ENCODE results near the gene SIAH2.

SIAH2 gene

DNA sequence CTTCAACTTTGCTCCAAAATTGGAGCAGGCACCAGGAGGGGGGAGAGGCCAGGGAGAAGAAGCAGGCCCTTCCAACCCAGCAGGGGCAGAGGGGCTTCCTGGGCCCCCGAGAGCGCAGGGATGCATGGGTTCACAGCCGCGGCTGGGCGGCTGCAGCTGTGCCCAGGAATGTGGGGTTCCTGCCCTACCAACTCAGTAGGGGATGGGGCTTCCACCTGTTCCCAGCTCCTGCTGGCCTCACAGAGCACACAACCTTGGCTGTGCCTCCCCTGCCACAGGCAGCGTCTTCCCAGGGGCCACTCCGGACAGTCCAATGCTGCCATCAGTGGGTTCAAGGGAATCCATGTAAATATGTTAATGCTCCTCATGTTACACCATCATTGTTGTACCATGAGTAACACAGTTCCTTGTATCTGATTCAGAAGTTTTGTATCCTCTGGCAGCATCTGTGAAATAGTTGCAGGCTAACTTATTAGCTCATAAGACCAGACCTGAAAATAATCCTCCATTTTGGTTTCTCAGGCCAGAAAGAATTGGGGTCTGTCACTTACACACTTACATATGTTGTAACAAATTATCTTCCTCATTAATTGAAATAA lies 12.1 kb upstream of the SIAH2 start:
- peaks cover 9% of the 10 kb centered on the region for H3K9me3 ChIP-seq (ENCODE audit: insufficient read depth, low read depth, low read length)
- no peak overlapping the region for H2BK5ac ChIP-seq (ENCODE audit: low read depth, low read length, poor library complexity)
- H2AK5ac ChIP-seq (ENCODE audit: low read length), result no peak overlapping the region
- H3K23ac ChIP-seq (ENCODE audit: low read length), result no peak overlapping the region
- H3K4me1 ChIP-seq (ENCODE audit: control insufficient read depth in 1 of 2, insufficient read depth in 2 of 2, low read length in 2 of 2), result no peaks in the 10 kb centered on the region
- H3K9ac ChIP-seq (ENCODE audit: low read length), result no peak overlapping the region
- no peak overlapping the region for H3K27ac ChIP-seq (ENCODE audit: low read depth, low read length)
- H3K79me1 ChIP-seq (ENCODE audit: low read length), result no peaks in the 10 kb centered on the region
- H3K4ac ChIP-seq (ENCODE audit: low read depth, low read length), result no peak overlapping the region
- no peak overlapping the region for H3K14ac ChIP-seq (ENCODE audit: low read length)
- no peaks in the 10 kb centered on the region for H3K36me3 ChIP-seq (ENCODE audit: control insufficient read depth in 1 of 2, insufficient read depth in 2 of 2, low read length in 2 of 2)
- no peaks in the 10 kb centered on the region for H3K79me2 ChIP-seq (ENCODE audit: control insufficient read depth, insufficient read depth, low read length, poor library complexity)
- no peak overlapping the region for H2BK12ac ChIP-seq (ENCODE audit: low read length)
- DNase-seq, result peak in 1 of 2 donors; percentile 58
- no peak overlapping the region for H3K18ac ChIP-seq (ENCODE audit: low read length)
- no peak overlapping the region for H3K4me3 ChIP-seq (ENCODE audit: low read depth, low read length)
- no peak overlapping the region for H4K8ac ChIP-seq (ENCODE audit: low read depth, low read length)
- H2BK120ac ChIP-seq (ENCODE audit: insufficient read depth, low read length, poor library complexity), result no peak overlapping the region
- H4K12ac ChIP-seq (ENCODE audit: low read depth, low read length), result no peak overlapping the region
- H3K4me2 ChIP-seq (ENCODE audit: low read length), result no peak overlapping the region
- H2AFZ ChIP-seq (ENCODE audit: insufficient read depth, low read length, poor library complexity), result no peak overlapping the region
- WGBS (ENCODE audit: extremely low coverage, insufficient coverage, insufficient read length), result no CpG with 5 or more reads among the region's 7 CpGs
- no peak overlapping the region for H4K91ac ChIP-seq (ENCODE audit: low read depth, low read length)
- H3K27me3 ChIP-seq (ENCODE audit: insufficient read depth, low read length), result no peaks in the 10 kb centered on the region

DNA sequence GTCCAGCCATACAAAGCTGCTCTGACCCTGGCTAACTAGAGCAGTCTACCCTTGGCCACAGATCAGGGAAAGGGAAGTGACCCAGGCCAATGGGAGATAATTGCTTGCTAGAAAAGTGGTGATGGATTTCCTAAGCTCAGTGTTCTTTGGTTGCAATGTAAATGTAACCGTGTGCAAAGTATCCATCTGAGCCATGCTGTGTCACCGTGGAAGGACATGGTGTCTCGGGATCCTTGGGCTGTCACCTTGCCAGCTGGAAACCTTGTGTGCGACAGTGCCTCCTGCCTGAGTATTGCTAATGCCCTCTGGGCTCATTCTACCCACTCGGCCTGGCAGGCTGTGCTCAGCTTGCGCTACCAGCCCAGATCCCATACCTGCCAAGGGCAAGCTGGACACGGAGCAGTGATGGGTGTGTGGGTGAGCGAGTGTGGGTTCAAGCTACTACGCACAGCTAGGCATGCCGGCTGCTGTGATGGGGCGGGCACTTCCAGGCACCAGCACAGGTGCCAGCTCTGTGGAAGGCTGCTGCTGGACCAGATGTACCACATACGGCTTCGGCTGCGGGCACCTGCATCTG lies 10.7 kb upstream of the SIAH2 start:
- Histone ChIP-seq H2AK5ac (ENCODE audit: low read length) (no peak overlapping the region), H2BK12ac (ENCODE audit: low read length) (no peak overlapping the region), H3K4me1 (ENCODE audit: control insufficient read depth in 1 of 2, insufficient read depth in 2 of 2, low read length in 2 of 2) (no peaks in the 10 kb centered on the region), H4K8ac (ENCODE audit: low read depth, low read length) (no peak overlapping the region), H3K4me2 (ENCODE audit: low read length) (no peak overlapping the region), H3K9me3 (ENCODE audit: insufficient read depth, low read depth, low read length) (peaks cover 9% of the 10 kb centered on the region), H2AFZ (ENCODE audit: insufficient read depth, low read length, poor library complexity) (no peak overlapping the region), H3K27me3 (ENCODE audit: insufficient read depth, low read length) (no peaks in the 10 kb centered on the region), H3K9ac (ENCODE audit: low read length) (no peak overlapping the region), H3K14ac (ENCODE audit: low read length) (no peak overlapping the region), H3K18ac (ENCODE audit: low read length) (no peak overlapping the region), H4K91ac (ENCODE audit: low read depth, low read length) (no peak overlapping the region), H2BK5ac (ENCODE audit: low read depth, low read length, poor library complexity) (no peak overlapping the region), H2BK120ac (ENCODE audit: insufficient read depth, low read length, poor library complexity) (no peak overlapping the region), H3K79me1 (ENCODE audit: low read length) (no peaks in the 10 kb centered on the region), H3K23ac (ENCODE audit: low read length) (no peak overlapping the region), H4K12ac (ENCODE audit: low read depth, low read length) (no peak overlapping the region), H3K4me3 (ENCODE audit: low read depth, low read length) (no peak overlapping the region), H3K36me3 (ENCODE audit: control insufficient read depth in 1 of 2, insufficient read depth in 2 of 2, low read length in 2 of 2) (no peaks in the 10 kb centered on the region), H3K4ac (ENCODE audit: low read depth, low read length) (no peak overlapping the region), H3K27ac (ENCODE audit: low read depth, low read length) (no peak overlapping the region), H3K79me2 (ENCODE audit: control insufficient read depth, insufficient read depth, low read length, poor library complexity) (no peaks in the 10 kb centered on the region)
- no peak for DNase-seq
- WGBS (ENCODE audit: extremely low coverage, insufficient coverage, insufficient read length), result no CpG with 5 or more reads among the region's 14 CpGs

DNA sequence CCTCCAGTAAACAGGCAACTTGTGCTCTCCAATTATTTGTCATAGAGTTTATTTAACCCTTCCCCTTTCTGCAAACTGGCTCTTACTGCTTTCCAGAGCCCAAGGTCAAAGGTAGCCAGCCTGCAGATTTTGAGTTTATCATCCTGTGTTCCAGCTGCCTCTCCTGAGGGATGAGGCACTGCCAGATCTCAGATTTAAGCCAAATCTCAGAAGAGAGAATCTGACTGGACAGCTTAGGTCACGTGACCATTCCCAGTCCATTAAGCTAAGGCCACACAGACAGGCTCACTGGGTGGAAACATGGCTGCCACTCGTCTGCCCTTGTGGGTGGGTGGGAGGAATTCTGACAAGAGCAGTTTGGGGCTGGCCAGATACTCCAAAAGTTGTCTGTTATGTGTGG lies 8.6 kb upstream of the SIAH2 start:
- H3K4ac ChIP-seq (ENCODE audit: low read depth, low read length), result no peak overlapping the region
- H3K27me3 ChIP-seq (ENCODE audit: insufficient read depth, low read length), result no peaks in the 10 kb centered on the region
- H3K4me1 ChIP-seq (ENCODE audit: control insufficient read depth in 1 of 2, insufficient read depth in 2 of 2, low read length in 2 of 2), result no peaks in the 10 kb centered on the region
- H2AK5ac ChIP-seq (ENCODE audit: low read length), result no peak overlapping the region
- no peak overlapping the region for H3K27ac ChIP-seq (ENCODE audit: low read depth, low read length)
- H3K23ac ChIP-seq (ENCODE audit: low read length), result no peak overlapping the region
- no peaks in the 10 kb centered on the region for H3K36me3 ChIP-seq (ENCODE audit: control insufficient read depth in 1 of 2, insufficient read depth in 2 of 2, low read length in 2 of 2)
- H2BK12ac ChIP-seq (ENCODE audit: low read length), result no peak overlapping the region
- no peak overlapping the region for H4K8ac ChIP-seq (ENCODE audit: low read depth, low read length)
- DNase-seq, result no peak
- H2BK5ac ChIP-seq (ENCODE audit: low read depth, low read length, poor library complexity), result no peak overlapping the region
- H3K18ac ChIP-seq (ENCODE audit: low read length), result no peak overlapping the region
- H4K12ac ChIP-seq (ENCODE audit: low read depth, low read length), result no peak overlapping the region
- no peak overlapping the region for H3K4me2 ChIP-seq (ENCODE audit: low read length)
- H2BK120ac ChIP-seq (ENCODE audit: insufficient read depth, low read length, poor library complexity), result no peak overlapping the region
- H3K79me2 ChIP-seq (ENCODE audit: control insufficient read depth, insufficient read depth, low read length, poor library complexity), result no peaks in the 10 kb centered on the region
- H3K9me3 ChIP-seq (ENCODE audit: insufficient read depth, low read depth, low read length), result peaks cover 9% of the 10 kb centered on the region
- no CpG with 5 or more reads among the region's 2 CpGs for WGBS (ENCODE audit: extremely low coverage, insufficient coverage, insufficient read length)
- no peaks in the 10 kb centered on the region for H3K79me1 ChIP-seq (ENCODE audit: low read length)
- no peak overlapping the region for H4K91ac ChIP-seq (ENCODE audit: low read depth, low read length)
- no peak overlapping the region for H3K14ac ChIP-seq (ENCODE audit: low read length)
- H3K9ac ChIP-seq (ENCODE audit: low read length), result no peak overlapping the region
- H3K4me3 ChIP-seq (ENCODE audit: low read depth, low read length), result no peak overlapping the region
- H2AFZ ChIP-seq (ENCODE audit: insufficient read depth, low read length, poor library complexity), result no peak overlapping the region

DNA sequence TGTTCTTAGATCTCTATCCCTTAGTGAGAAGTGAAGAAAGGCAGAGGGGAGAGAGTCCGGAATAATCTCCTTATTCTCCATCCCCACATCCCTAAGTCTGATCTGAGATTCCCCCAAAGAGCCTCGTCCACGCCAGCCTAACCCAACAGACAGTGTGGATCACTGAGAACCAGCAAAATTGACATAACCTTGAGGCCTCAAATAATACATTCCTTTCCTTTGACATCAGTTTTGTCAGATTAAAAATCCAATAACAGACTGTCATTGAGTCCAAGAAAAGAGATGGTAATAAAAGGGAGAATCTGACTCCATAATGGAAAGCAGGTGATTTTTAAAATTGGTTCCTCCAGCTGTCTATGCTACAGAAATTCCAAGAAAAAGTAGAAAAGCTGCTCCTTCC lies 7.7 kb upstream of the SIAH2 start:
- no peak overlapping the region for H2AFZ ChIP-seq (ENCODE audit: insufficient read depth, low read length, poor library complexity)
- no peaks in the 10 kb centered on the region for H3K79me1 ChIP-seq (ENCODE audit: low read length)
- no peak overlapping the region for H3K4ac ChIP-seq (ENCODE audit: low read depth, low read length)
- no peak overlapping the region for H2BK5ac ChIP-seq (ENCODE audit: low read depth, low read length, poor library complexity)
- peaks cover 4 to 6% of the 10 kb centered on the region in 2 experiments for H3K4me1 ChIP-seq (ENCODE audit: control insufficient read depth in 1 of 2, insufficient read depth in 2 of 2, low read length in 2 of 2)
- no peak overlapping the region for H4K91ac ChIP-seq (ENCODE audit: low read depth, low read length)
- H2AK5ac ChIP-seq (ENCODE audit: low read length), result no peak overlapping the region
- no peak overlapping the region for H3K27ac ChIP-seq (ENCODE audit: low read depth, low read length)
- H4K12ac ChIP-seq (ENCODE audit: low read depth, low read length), result no peak overlapping the region
- H2BK12ac ChIP-seq (ENCODE audit: low read length), result no peak overlapping the region
- no peaks in the 10 kb centered on the region for H3K79me2 ChIP-seq (ENCODE audit: control insufficient read depth, insufficient read depth, low read length, poor library complexity)
- peaks cover 9% of the 10 kb centered on the region for H3K9me3 ChIP-seq (ENCODE audit: insufficient read depth, low read depth, low read length)
- H2BK120ac ChIP-seq (ENCODE audit: insufficient read depth, low read length, poor library complexity), result no peak overlapping the region
- no peak overlapping the region for H3K4me3 ChIP-seq (ENCODE audit: low read depth, low read length)
- no peak overlapping the region for H3K14ac ChIP-seq (ENCODE audit: low read length)
- WGBS (ENCODE audit: extremely low coverage, insufficient coverage, insufficient read length), result no CpG with 5 or more reads among the region's 3 CpGs
- H3K36me3 ChIP-seq (ENCODE audit: control insufficient read depth in 1 of 2, insufficient read depth in 2 of 2, low read length in 2 of 2), result no peaks in the 10 kb centered on the region
- no peak overlapping the region for H3K23ac ChIP-seq (ENCODE audit: low read length)
- H4K8ac ChIP-seq (ENCODE audit: low read depth, low read length), result no peak overlapping the region
- H3K4me2 ChIP-seq (ENCODE audit: low read length), result no peak overlapping the region
- H3K27me3 ChIP-seq (ENCODE audit: insufficient read depth, low read length), result no peaks in the 10 kb centered on the region
- H3K9ac ChIP-seq (ENCODE audit: low read length), result no peak overlapping the region
- no peak overlapping the region for H3K18ac ChIP-seq (ENCODE audit: low read length)
- DNase-seq, result no peak

Data from trophoblast cell (in vitro differentiated cells and primary cell).